GM19455 (cell line): ENCODE measurements around the gene SYNJ2.

Experiments
- ATAC-seq: cut with Tn5 transposase; IDR thresholded peaks from one replicate; pipeline ENCODE4 v1.9.1; 2021; ENCODE audit not compliant: unreplicated experiment

Gene SYNJ2

DNA sequence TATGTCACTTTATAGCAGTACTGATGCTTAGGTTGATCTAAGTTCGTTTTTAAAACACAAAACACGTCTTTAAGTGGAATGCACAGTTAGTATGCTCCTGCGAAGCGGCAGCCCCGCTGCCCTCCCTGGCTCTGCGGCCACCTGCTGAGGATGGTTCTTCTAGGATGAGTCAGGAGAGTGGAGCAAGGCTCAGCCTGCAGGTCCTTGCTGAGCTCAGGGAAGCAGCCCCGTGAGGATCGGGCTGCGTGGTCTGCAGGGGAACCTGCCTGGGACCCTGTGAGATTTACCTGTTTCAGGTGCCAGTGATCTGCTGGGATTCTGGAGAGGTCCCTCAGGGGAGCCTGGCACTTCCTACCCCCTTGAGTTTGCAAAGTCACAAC is 57.5 kb downstream of the SYNJ2 start:
- ATAC-seq: no peak

DNA sequence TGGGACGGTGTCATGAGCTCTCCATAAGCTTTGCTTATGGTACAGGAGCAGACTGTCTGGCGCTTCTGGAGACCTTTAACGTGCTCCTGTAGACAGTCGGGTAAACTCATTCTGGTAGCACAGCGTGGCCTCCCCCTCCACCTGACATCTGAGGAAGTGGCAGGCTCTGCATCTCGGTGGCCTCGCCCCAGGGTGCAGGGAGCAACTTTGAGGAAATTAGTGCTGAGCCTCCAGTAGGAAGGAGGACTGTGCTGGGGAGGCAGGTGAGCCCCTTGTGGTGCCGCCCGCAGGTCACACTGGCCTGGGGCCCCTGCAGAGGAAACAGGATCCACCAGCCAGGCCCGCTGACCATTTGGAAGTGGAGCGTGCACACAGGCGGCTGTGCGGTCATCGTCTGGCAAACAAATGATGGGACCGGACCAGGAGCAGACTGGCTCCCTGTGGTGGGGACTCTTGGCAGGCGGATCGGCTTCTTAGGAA is 57.9 kb downstream of the SYNJ2 start:
- ATAC-seq: no peak

DNA sequence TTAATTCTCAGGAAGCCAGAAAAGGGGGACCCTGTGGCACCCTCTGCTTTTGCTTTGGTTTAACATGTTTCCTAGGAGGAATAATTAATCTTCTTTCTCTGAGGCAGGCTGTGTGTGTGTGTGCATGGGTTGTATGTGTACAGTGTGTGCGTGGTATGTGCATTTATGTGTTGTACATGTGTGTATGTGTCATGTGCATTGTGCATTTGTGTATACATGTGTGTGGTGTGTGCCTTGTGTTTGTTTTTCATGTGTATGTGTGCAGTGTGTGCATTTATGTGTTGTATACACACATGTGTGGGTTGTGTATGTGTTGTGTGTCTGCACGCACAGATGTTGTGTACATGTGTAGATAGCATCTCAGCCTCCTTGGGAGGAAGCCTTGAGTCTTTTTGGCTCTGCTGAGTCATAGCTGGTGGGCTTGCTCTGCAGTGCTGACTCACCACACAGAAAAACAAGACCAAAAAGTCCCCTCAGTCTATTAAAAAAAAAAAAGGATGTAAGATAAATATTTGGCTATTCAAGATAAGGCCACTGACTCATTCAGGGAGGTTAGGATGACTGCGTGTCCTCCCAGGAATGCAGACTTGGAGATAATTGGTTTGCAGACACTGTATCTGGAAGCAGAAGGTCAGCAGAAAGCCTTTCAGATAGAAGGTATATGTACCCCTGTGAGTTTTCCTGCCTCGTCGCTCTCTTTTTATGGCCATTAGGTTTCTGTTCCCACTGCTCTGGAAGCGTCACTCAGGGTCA is 58.6 kb downstream of the SYNJ2 start:
- ATAC-seq: no peak

DNA sequence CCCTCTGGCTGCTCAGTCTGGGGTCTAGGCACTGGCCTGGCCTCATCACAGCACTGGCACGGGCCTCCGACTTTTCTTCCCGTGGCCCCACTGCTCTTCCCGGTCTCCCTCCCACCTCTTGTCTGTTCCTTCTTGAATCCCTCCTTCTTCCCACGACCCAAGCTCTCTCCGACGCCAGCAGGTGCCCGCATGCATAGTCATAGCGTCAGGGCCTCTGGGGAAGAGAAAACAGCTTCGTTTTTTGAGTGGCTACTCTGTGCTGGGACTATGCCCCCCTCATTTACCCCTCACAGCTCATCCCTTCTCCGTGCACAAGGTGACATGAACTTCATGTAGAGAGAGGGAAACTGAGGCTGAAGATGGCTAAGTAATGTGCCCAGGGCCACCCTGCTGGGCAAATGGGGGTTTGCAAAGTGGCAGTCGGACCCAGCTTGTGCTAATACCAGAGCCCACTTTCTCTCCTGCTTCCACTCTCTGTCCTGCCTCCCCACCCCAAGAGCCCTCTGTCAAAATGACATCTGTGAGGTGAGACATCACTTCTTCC is 59.2 kb downstream of the SYNJ2 start:
- no peak for ATAC-seq

DNA sequence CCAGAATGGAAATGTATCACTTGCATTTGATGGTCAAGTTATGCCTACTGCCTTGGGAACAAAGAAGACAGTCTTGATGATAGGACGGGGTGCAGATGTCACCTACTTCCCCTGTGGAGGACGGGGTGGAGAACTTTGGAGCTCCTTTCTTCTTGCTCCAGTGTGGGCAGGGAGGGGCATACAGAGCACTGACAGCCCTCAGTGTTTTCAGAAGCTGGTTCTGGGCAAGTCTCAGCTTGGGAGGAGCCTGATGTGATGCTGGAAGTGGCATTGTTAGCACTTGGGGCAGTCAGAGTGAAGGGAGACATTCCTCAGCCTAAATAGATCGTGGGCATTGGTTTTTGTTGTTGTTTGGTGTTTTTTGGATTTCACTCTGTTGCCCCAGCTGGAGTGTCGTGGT is 59.7 kb downstream of the SYNJ2 start:
- no peak for ATAC-seq

DNA sequence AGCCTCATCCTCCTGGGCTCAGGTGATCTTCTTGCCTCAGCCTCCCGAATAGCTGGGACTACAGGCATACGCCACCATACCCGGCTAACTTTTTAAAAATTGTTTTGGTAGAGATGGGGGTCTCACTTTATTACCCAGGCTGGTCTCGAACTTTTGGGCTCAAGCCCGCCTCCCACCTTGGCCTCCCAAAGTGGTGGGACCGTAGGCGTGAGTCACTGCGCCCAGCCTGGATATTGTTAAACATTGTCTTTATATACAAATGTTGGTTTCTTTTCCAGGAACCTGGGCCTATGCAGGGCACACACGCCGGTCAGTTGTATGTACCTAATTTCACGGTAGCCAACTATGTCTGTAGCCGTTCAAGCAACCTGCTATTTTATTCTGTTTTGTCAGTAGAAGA is 60.1 kb downstream of the SYNJ2 start:
- ATAC-seq: no peak

DNA sequence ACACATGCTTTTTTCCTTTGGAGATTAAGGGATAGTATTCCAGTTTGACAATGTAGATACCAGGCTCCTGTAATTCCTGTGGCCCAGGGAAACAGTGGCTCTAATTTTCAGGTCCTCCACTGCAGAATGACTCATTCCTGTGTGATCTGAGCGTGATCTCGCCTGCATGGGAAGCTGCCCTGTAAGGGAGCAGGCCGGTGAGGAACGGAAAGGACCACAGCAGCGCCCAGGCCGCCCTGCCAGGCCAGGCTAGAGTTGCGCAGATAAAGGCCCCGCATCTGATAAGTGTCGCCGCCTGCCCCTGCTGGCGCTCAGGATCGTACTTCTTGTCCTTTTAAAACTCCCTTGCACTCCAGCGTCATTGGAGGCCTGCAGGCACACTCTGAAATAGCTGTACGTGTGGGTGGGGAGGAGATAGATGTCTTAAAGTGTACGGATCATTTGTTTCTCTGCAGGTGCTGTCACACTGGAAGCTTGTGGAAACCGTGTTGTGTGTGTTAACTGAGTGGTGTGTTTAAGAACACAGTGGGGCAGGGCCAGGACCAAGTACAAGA is 60.7 kb downstream of the SYNJ2 start:
- no peak for ATAC-seq

DNA sequence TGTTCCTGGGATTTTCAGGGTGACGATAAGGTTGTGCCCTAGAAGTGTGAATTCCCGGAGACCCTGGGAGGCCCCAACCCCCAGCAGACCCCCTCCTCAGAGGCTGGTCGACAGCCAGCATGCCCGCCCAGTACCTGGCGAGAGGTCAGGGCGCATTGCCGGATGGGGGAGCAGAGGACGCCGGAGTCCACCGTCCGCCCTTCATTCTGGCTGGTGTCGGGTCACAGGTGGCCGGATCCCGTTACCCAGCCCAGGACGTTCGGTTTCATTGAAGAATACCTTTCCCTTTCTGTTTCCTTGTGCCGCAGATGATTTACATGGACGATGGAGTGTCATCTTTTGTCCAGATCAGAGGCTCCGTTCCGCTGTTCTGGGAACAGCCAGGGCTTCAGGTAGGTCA is 61.3 kb downstream of the SYNJ2 start:
- no peak for ATAC-seq

DNA sequence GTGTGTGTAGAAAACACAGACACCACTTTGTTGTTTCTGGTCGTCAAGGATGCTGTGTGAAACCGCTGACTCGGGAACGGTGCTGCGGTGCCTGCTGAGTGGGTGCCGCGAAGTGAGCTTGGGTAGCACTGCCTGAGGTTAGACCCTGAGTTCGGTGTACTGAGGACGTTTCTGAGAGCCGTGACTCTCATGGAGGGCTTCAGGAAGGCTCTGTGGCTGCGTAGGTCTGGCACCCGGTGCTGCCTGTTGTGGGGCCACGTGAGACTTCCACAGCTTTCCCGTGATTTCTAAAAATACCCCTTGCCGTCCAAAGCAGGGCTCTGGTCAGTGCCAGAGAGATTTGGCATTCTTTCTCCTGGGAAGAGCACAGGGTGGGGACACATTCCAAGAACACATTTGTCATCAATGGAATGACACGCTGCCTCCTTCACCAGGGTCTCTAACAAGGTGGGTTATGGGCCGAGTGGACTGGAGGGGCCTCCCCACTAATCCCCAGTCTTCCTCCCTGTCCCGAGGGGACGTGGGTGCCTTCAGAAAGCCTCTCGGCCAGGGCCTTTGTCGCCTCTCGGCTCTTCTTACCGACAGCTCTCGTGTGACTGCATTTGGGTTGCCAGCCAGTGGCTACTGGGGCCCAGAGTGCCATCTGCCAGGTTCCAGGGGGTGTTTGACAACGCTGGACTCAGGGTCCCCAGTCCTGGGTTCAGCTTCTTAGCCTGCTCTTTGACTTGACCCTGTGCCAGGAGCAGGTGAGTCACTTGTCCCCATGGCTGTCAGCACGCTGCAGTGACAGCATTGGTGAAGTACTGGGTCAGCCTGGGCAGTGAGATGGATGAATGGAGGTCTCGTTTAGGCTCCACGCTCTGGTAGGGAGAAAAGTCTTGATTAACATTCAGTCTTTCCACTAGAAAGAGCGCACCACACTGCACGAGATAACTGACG is 62.2 kb downstream of the SYNJ2 start:
- no peak for ATAC-seq

DNA sequence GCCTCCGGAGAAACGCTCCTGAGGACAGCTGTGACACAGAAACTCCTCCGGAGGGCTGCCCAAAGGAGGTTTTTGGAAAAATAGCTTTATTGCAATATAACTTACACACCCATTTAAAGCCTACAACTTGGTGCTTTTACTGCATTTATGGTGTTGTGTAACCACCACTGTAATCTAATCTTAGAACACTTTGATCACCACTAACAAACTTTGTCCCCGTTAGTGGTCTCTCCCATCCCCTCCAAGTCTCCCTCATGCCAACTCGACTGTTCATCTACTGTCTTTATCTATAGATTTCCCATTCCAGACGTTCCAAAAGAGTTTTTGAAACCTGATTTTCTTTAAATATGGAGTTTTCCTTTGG is 62.8 kb downstream of the SYNJ2 start:
- ATAC-seq: no peak

DNA sequence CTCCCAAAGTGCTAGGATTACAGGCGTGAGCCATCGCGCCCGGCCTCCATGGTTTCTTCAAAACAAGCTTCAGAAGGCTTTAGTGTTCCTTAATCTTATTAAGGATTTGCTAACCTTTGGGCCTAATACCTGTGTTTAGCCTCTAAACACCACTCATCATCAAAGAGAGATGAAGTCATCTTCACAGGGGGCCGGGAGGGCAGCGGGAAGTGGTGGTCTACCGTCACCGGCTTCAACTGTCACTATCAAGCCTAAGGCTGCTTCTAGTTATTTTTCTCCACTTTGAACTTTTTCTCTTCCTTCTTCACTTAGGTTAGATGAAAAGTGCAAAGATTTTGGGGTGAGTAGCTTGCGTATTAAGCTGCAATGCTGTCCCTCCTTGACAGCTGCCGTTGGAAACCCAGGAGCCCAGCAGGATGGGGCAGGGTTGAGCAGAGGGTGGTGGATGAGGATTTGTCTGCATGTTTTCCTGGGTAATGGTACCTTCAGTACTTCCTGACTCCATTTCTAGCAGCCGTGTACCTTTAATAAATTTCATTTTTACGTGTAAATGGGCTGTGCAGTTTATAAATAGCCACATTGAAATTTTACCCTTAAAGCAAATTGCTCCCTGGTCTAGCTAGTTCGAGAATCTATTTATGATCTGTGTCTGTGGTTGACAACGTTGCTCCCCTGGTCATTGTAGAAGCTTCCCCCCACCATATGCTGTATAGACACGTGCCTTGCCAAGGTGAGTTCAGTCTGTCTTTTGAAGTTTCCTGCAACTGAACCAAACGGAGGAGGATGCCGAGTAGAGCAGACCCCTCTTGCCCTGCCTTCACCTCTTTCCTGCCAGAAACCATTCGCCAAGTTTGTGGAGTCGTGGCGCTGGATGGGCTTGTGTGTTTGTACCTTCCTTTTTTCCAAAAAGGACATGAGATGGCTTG is 64.8 kb downstream of the SYNJ2 start:
- ATAC-seq: no peak

DNA sequence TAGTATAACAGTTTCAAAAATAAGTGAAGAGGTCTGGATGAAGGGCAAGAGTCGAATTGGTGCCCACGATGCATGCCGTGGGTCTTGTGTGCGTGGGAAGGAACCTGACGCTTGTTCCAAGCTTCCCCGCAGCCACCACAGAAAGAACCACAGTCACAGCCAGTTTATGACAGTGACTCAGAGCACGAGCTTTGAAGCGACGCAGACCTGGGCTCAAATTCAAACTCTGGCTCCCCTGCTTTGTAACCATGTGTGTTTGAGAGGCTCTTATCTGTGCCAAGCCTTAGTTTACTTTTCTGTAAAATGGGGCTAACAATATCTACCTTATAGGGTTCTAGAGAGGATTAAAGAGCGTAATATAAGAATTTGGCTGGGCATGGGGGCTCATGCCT is 65.5 kb downstream of the SYNJ2 start:
- ATAC-seq: no peak

DNA sequence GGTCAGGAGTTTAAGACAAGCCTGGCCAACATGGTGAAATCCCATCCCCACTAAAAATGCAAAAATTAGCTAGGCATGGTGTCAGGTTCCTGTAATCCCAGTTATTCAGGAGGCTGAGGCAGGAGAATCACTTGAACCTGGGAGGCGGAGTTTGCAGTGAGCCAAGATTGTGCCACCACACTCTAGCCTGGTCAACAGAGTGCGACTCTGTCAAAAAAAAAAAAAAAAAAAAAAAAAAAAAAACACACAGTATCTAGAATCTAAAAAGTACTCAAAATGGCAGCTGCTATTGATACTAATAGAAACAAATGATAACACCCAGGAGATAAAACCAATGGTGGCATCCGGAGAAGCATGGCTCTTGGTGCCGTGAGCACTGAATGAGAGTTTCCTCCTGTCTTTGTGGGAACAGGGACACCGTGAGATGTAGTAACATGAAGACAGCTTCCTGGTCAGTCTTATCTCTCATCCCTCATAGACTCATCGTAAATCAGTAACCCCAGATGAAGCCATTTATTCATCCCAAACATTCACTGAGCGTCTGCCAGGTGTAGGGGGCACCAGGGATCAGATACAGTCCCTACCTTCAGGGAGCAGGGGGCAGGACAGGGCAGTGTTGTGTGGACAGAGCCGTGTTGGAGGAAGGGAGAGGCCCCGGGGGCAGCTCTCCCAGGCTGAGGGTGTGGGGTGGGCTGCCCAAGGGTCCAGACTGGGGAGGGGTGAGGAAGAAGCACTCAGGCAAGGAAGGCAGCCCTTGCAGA is 66.1 kb downstream of the SYNJ2 start:
- ATAC-seq: no peak

DNA sequence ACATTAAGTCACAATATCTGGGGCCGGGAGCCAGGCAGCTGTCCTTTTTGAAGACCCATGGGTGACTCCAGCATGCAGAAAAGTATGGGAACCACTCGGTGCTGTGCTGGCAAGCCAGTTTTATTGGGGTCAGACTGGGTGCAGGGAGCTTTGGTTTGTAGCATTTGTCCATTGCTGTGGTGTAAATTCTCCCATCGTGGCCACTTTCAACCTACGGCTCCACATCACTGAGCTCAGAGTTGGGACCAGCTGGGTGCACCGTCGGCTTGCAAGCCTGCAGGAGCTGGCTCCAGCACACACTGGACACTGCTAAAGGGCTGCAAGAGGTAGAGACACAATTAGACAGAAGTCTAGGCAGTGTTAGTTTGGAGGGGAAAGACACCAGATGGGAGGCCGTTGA is 66.9 kb downstream of the SYNJ2 start:
- ATAC-seq: no peak

DNA sequence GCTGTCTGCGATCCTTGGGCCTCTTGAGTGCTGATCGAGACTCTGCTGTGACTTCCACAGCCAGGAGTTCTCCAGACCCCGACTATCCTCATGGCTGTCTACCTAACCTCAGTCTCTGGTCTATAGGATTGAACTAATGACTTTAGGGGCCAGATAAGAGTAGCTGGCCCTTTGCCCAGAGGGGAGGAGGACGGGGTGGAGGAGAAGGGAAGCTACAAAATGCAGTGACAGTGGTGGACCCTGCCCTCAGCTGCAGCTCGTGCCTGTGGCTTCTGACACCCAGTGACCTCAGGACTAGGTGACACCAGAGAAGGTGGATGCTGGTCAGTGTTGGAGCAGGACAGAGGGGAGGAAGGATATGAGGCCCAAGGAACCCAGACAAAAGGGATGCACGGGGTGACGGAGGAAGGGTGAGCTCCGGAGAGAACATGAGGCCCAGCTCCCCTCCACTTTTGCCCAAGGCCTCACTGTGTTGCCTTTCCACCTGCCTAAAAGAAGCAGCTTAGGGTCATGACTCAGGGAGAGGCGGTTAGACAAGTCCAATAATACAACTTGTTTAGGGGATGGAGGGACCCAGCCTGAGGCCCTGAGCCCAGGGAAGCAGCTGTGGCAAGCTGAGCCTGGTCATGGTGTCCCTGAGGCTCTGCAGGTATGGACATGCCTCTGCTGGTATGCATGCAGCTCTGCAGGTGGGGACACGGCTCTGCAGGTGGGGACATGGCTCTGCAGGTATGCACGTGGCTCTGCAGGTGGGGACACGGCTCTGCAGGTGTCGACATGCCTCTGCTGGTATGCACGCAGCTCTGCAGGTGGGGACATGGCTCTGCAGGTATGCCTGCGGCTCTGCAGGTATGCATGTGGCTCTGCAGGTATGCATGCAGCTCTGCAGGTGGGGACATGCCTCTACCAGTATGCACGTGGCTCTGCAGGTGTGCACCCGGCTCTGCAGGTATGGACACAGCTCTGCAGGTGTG is 67.7 kb downstream of the SYNJ2 start:
- no peak for ATAC-seq

DNA sequence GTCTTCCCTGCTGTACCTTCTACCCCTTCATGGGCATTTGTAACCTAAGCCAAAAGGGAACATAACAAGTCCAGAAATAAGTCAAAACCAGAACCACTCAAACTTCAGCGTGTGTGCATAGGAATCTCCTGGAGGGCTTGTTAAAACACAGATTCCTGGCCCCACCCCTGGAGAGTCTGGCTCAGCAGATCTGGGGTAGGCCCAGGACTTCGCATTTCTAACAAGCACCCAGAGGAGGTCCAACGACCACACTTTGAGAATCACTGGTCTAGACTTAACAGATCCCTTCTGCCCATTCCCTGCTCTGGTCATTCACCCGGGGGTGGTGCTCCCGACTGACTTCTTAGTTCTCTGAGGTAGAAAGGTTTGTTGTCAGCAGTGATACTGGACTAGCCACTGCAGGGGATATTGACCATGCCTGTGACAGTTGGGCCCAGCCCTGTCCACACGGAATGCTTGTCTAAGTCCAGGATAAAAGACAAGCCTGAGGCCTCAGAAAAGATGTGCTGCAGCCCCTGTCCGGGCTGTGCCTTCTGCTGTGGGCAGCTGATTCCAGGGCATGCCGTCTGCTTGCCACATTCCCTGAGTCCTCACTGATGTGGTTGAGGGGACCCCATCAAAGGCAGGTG is 68.6 kb downstream of the SYNJ2 start:
- ATAC-seq: no peak

DNA sequence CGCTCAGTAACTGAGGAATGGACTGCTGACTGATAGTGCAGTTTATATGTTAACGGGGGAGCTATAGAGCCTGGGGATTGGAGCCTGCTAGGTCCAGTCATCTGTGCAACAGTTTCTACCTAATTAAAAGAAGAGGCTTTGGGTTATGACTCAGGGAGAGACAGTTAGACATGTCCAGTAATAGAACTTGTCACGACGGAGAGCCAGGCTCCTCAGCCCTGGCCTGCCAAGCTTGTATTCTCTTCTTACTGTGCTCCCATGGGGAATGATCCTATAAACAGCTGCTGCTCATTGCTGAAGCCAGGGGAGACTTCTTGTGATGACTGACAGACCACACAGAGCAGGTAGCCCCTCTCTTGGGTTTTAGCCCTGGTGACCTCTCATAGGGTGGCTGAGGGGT is 69.3 kb downstream of the SYNJ2 start:
- no peak for ATAC-seq

DNA sequence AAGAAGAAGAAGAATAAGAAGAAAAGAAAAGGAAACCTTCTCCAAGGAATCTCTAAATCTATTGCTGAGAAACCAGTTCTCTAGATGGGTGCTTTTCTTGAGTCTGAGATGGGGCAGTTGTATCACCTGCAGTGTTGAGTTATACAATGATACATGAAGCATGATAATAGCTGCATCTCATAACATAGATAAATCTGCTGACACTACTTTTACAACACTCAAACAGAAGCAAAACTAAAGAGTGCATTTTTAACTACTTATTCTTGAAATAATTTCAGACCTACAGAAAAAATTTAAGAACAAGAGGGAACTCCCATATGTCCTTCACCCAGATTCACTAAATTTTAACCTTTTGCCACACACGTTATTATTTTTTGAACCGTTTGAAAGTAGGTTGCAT is 70.3 kb downstream of the SYNJ2 start:
- no peak for ATAC-seq
